ENCODE data around the gene PCED1A. TPM values are rescaled to one million over a fixed set of nuclear protein-coding genes. Genes with fewer than 3 reads are reported as not detected.

Gene PCED1A
- total and polyA plus RNA-seq, 2 of the 13 experiments (the other 11 are each of a cell fraction or from before 2014, with no cell fraction given): 40.1 to 84.2 TPM

- no peak for TF ChIP-seq SNAI1 (CRISPR knock-in tag; IDR thresholded peaks at IDR 0.05; ENCODE audit: borderline replicate concordance)
- no peak for TF ChIP-seq ZNF720 (CRISPR knock-in tag; IDR thresholded peaks at IDR 0.05)
- TF ChIP-seq ZNF383 (CRISPR knock-in tag; IDR thresholded peaks at IDR 0.05; ENCODE audit: borderline replicate concordance): no peak
- TF ChIP-seq ZNF331 (CRISPR knock-in tag; IDR thresholded peaks at IDR 0.05): no peak
- TF ChIP-seq ZNF337 (CRISPR knock-in tag; IDR thresholded peaks at IDR 0.05; ENCODE audit: borderline replicate concordance, low read depth): no peak
- TF ChIP-seq ZBTB26 (CRISPR knock-in tag; IDR thresholded peaks at IDR 0.05; ENCODE audit: borderline replicate concordance): no peak
- no peak for TF ChIP-seq SRF (IDR thresholded peaks at IDR 0.05; ENCODE audit: low read depth, low read length)
- no peak for TF ChIP-seq KAT8 (CRISPR knock-in tag; IDR thresholded peaks at IDR 0.05)
- no peak for TF ChIP-seq ZNF703 (CRISPR knock-in tag; IDR thresholded peaks at IDR 0.05; ENCODE audit: borderline replicate concordance)
- TF ChIP-seq ZHX1 (CRISPR knock-in tag; IDR thresholded peaks at IDR 0.05; ENCODE audit: low read depth): no peak
- no peak for TF ChIP-seq ZNF639 (CRISPR knock-in tag; conservative IDR thresholded peaks at IDR 0.05)
- no peak for TF ChIP-seq FOXJ3 (CRISPR knock-in tag; IDR thresholded peaks at IDR 0.05; ENCODE audit: borderline replicate concordance)
- TF ChIP-seq ZNF205 (CRISPR knock-in tag; IDR thresholded peaks at IDR 0.05): no peak
- no peak for TF ChIP-seq ZFP90 (CRISPR knock-in tag; IDR thresholded peaks at IDR 0.05; ENCODE audit: borderline replicate concordance)
- TF ChIP-seq RAD51 (IDR thresholded peaks at IDR 0.05; ENCODE audit: borderline replicate concordance): no peak
- TF ChIP-seq NFE2L2 (IDR thresholded peaks at IDR 0.05; ENCODE audit: low read length): no peak
- TF ChIP-seq ZNF891 (CRISPR knock-in tag; IDR thresholded peaks at IDR 0.05): no peak
- TF ChIP-seq DBP (CRISPR knock-in tag; IDR thresholded peaks at IDR 0.05; ENCODE audit: not compliant biosample characterization): no peak
- no peak for TF ChIP-seq ARNTL (CRISPR knock-in tag; IDR thresholded peaks at IDR 0.05)
- TF ChIP-seq ISL2 (CRISPR knock-in tag; IDR thresholded peaks at IDR 0.05): no peak
- TF ChIP-seq SAFB2 (CRISPR knock-in tag; IDR thresholded peaks at IDR 0.05; ENCODE audit: borderline replicate concordance, low read depth): no peak
- no peak for TF ChIP-seq ZNF629 (CRISPR knock-in tag; conservative IDR thresholded peaks at IDR 0.05)
- no peak for TF ChIP-seq REPIN1 (CRISPR knock-in tag; IDR thresholded peaks at IDR 0.05; ENCODE audit: borderline replicate concordance, low read depth)
- TF ChIP-seq SSRP1 (CRISPR knock-in tag; IDR thresholded peaks at IDR 0.05): no peak
Measured at GRCh38 chr20:2816583-2817340, 23.7 kb downstream of the PCED1A start (continued).

Measured in HepG2 (cell line).